ENCODE results near the gene PLXNA2. TPM values are rescaled to one million over a fixed set of nuclear protein-coding genes. Genes with fewer than 3 reads are reported as not detected.

The PLXNA2 gene
- total RNA-seq, 1 experiment from 2014 or later: 0.89 TPM

GRCh38 chr1:208156741-208157140 is 87.4 kb downstream of the PLXNA2 start:
- Histone ChIP-seq H3K4me3 (replicated peaks in 1 of 2; ENCODE audit: low read depth in 1 of 2, low read length in 2 of 2) (no peak overlapping the region), H3K9me3 (ENCODE audit: control insufficient read depth in 1 of 2, insufficient read depth in 1 of 2, low read depth in 1 of 2, low read length in 2 of 2) (no peaks in the 10 kb centered on the region), H3K36me3 (ENCODE audit: control insufficient read depth in 1 of 2, insufficient read depth in 2 of 2, low read length in 2 of 2) (no peaks in the 10 kb centered on the region), H3K9ac (ENCODE audit: low read length) (no peak overlapping the region), H3K4me2 (ENCODE audit: low read length) (no peak overlapping the region), H3K9me2 (ENCODE audit: insufficient read depth) (no peaks in the 10 kb centered on the region), H4K20me1 (ENCODE audit: insufficient read depth) (no peaks in the 10 kb centered on the region), H3K27me3 (ENCODE audit: insufficient read depth, low read length) (peaks cover 27% of the 10 kb centered on the region), H3K79me2 (ENCODE audit: insufficient read depth, low read length) (no peaks in the 10 kb centered on the region), H3K27ac (ENCODE audit: low read depth, low read length) (no peak overlapping the region), H2AFZ (ENCODE audit: low read depth, low read length, poor library complexity, severe bottlenecking) (no peak overlapping the region), H3K4me1 (ENCODE audit: control insufficient read depth in 1 of 2, insufficient read depth in 2 of 2, low read length in 2 of 2) (peaks cover 0 to 7% of the 10 kb centered on the region in 2 experiments; a peak in 1 of 4 replicates)
- no peak for ATAC-seq
- ChIA-PET CTCF (no interaction called here), POLR2A (no interaction called here), RAD21 (ENCODE audit: low non-redundant PET in 1 of 2, low total read pairs in 2 of 2, uncharacterized antibody in 2 of 2, unreplicated experiment in 2 of 2) (no interaction called here)
- BruUV-seq (replicated peaks): no TSS peak
- intact Hi-C loops (cut with micrococcal nuclease): no loop called here
- DNase-seq (ENCODE audit: low read depth, low spot score): no peak
- no peak for TF ChIP-seq RAD21 (IDR thresholded peaks at IDR 0.05; ENCODE audit: low read depth)
- no peak for TF ChIP-seq SIN3A (IDR thresholded peaks at IDR 0.05; ENCODE audit: low read depth)

GRCh38 chr1:208156310-208156709 is 87.9 kb downstream of the PLXNA2 start:
- Histone ChIP-seq H3K9ac (ENCODE audit: low read length) (no peak overlapping the region), H3K4me3 (replicated peaks in 1 of 2; ENCODE audit: low read depth in 1 of 2, low read length in 2 of 2) (no peak overlapping the region), H3K9me3 (ENCODE audit: control insufficient read depth in 1 of 2, insufficient read depth in 1 of 2, low read depth in 1 of 2, low read length in 2 of 2) (no peaks in the 10 kb centered on the region), H4K20me1 (ENCODE audit: insufficient read depth) (no peaks in the 10 kb centered on the region), H3K4me1 (ENCODE audit: control insufficient read depth in 1 of 2, insufficient read depth in 2 of 2, low read length in 2 of 2) (peaks cover 0 to 7% of the 10 kb centered on the region in 2 experiments; a peak in 1 of 4 replicates), H3K4me2 (ENCODE audit: low read length) (no peak overlapping the region), H2AFZ (ENCODE audit: low read depth, low read length, poor library complexity, severe bottlenecking) (no peak overlapping the region), H3K36me3 (ENCODE audit: control insufficient read depth in 1 of 2, insufficient read depth in 2 of 2, low read length in 2 of 2) (no peaks in the 10 kb centered on the region), H3K79me2 (ENCODE audit: insufficient read depth, low read length) (no peaks in the 10 kb centered on the region), H3K27me3 (ENCODE audit: insufficient read depth, low read length) (peaks cover 26% of the 10 kb centered on the region), H3K9me2 (ENCODE audit: insufficient read depth) (no peaks in the 10 kb centered on the region), H3K27ac (ENCODE audit: low read depth, low read length) (no peak overlapping the region)
- TF ChIP-seq ZFX (IDR thresholded peaks at IDR 0.05): no peak
- TF ChIP-seq REST (IDR thresholded peaks at IDR 0.05; ENCODE audit: low read depth): no peak
- TF ChIP-seq ELF1 (IDR thresholded peaks at IDR 0.05; ENCODE audit: borderline replicate concordance, low read depth): no peak
- TF ChIP-seq MAX (IDR thresholded peaks at IDR 0.05): no peak
- TF ChIP-seq RAD21 (IDR thresholded peaks at IDR 0.05; ENCODE audit: low read depth): no peak
- no peak for TF ChIP-seq EZH2 (IDR thresholded peaks at IDR 0.05)
- TF ChIP-seq FOSL1 (IDR thresholded peaks at IDR 0.05; ENCODE audit: low read depth): no peak
- TF ChIP-seq ZNF274 (IDR thresholded peaks at IDR 0.05; ENCODE audit: low read depth, low read length): no peak
- ATAC-seq: no peak
- CTCF ChIA-PET: no interaction called here
- no TSS peak for BruUV-seq (replicated peaks)
- RAD21 ChIA-PET (ENCODE audit: low non-redundant PET in 1 of 2, low total read pairs in 2 of 2, uncharacterized antibody in 2 of 2, unreplicated experiment in 2 of 2): no interaction called here
- no peak for DNase-seq (ENCODE audit: low read depth, low spot score)
- intact Hi-C loops (cut with micrococcal nuclease): no loop called here
- POLR2A ChIA-PET: no interaction called here

Measured in HCT116 (cell line).